ENCODE measurements around the gene LRRC1.

Gene LRRC1

GRCh38 chr6:53888931-53889330 is 94.1 kb downstream of the LRRC1 start:
- Histone ChIP-seq H3K36me3 (ENCODE audit: low read depth) (no peaks in the 10 kb centered on the region), H3K4me1 (ENCODE audit: insufficient read depth, poor library complexity, severe bottlenecking) (peaks cover 8% of the 10 kb centered on the region), H3K27me3 (ENCODE audit: insufficient read depth, poor library complexity, severe bottlenecking) (no peaks in the 10 kb centered on the region), H3K27ac (ENCODE audit: poor library complexity, severe bottlenecking) (no peak overlapping the region), H3K9me3 (ENCODE audit: severe bottlenecking) (no peaks in the 10 kb centered on the region), H3K4me3 (ENCODE audit: severe bottlenecking) (no peak overlapping the region)
- no peak for ATAC-seq (ENCODE audit: low read depth)
- no peak for TF ChIP-seq CTCF (IDR thresholded peaks at IDR 0.05; ENCODE audit: poor library complexity, severe bottlenecking)
- DNase-seq (ENCODE audit: low spot score), result no peak

- Histone ChIP-seq H3K27me3 (ENCODE audit: insufficient read depth, poor library complexity, severe bottlenecking) (no peaks in the 10 kb centered on the region), H3K4me1 (ENCODE audit: insufficient read depth, poor library complexity, severe bottlenecking) (peaks cover 8% of the 10 kb centered on the region), H3K4me3 (ENCODE audit: severe bottlenecking) (no peak overlapping the region), H3K9me3 (ENCODE audit: severe bottlenecking) (no peaks in the 10 kb centered on the region), H3K27ac (ENCODE audit: poor library complexity, severe bottlenecking) (no peak overlapping the region), H3K36me3 (ENCODE audit: low read depth) (no peaks in the 10 kb centered on the region)
- DNase-seq (ENCODE audit: low spot score) (no peak), ATAC-seq (ENCODE audit: low read depth) (no peak)
- no peak for TF ChIP-seq CTCF (IDR thresholded peaks at IDR 0.05; ENCODE audit: poor library complexity, severe bottlenecking)
Observed at GRCh38 chr6:53889365-53889764, 94.6 kb downstream of the LRRC1 start.

- no peak for DNase-seq (ENCODE audit: low spot score)
- TF ChIP-seq CTCF (IDR thresholded peaks at IDR 0.05; ENCODE audit: poor library complexity, severe bottlenecking), result no peak
- ATAC-seq (ENCODE audit: low read depth), result no peak
- Histone ChIP-seq H3K27ac (ENCODE audit: poor library complexity, severe bottlenecking) (no peak overlapping the region), H3K9me3 (ENCODE audit: severe bottlenecking) (no peaks in the 10 kb centered on the region), H3K36me3 (ENCODE audit: low read depth) (peaks cover 12% of the 10 kb centered on the region), H3K4me3 (ENCODE audit: severe bottlenecking) (no peak overlapping the region), H3K4me1 (ENCODE audit: insufficient read depth, poor library complexity, severe bottlenecking) (peaks cover 16% of the 10 kb centered on the region), H3K27me3 (ENCODE audit: insufficient read depth, poor library complexity, severe bottlenecking) (no peaks in the 10 kb centered on the region)
Observed at GRCh38 chr6:53892707-53893106, 97.9 kb downstream of the LRRC1 start.

DNA sequence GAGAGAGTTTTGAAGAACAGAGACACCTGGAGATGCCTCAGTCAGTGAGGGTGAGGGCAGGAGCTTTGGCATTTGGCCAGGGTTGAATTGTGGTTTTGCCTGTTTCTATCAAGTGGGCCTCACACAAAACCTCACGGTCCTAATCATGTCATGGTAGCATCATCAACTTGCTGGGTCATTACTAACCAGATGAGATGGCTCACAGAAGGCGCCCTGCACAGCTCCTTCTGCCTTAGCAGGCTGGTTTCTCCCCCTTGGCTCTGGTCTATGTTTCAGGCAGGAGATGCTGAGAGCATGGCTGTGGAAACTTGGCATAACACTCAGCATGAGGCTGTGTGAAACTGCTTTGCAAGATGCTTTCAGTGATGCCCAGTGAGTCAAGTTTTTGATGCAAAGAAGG is 99.3 kb downstream of the LRRC1 start:
- ATAC-seq (ENCODE audit: low read depth), result peak; percentile 52

More for the DNA sequence above, 99.3 kb downstream of the LRRC1 start:
- Histone ChIP-seq H3K36me3 (ENCODE audit: low read depth) (peaks cover 14% of the 10 kb centered on the region), H3K27me3 (ENCODE audit: insufficient read depth, poor library complexity, severe bottlenecking) (no peaks in the 10 kb centered on the region), H3K4me3 (ENCODE audit: severe bottlenecking) (no peak overlapping the region), H3K9me3 (ENCODE audit: severe bottlenecking) (no peaks in the 10 kb centered on the region), H3K27ac (ENCODE audit: poor library complexity, severe bottlenecking) (no peak overlapping the region), H3K4me1 (ENCODE audit: insufficient read depth, poor library complexity, severe bottlenecking) (peaks cover 11% of the 10 kb centered on the region)
- TF ChIP-seq CTCF (IDR thresholded peaks at IDR 0.05; ENCODE audit: poor library complexity, severe bottlenecking), result no peak
- DNase-seq (ENCODE audit: low spot score), result no peak

All from RWPE2 (cell line).